CD4-positive, alpha-beta T cell treated with Interleukin-12 subunit alpha and Interleukin-12 subunit beta, for 1 hour (primary cell): ENCODE data around the gene PPDPF.
A peak's percentile ranks its signal among the peaks of the same experiment; 100 is the strongest.
"Not testable (repeated sequence)": the region's sequence is repeated elsewhere in the genome, so short reads cannot be mapped to it uniquely, and the experiment has no call there.

Source experiments
- DNase-seq: peaks from one replicate; pipeline ENCODE4 v3.0.0-alpha.2; 2020

The PPDPF gene, protein sequence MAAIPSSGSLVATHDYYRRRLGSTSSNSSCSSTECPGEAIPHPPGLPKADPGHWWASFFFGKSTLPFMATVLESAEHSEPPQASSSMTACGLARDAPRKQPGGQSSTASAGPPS

DNA sequence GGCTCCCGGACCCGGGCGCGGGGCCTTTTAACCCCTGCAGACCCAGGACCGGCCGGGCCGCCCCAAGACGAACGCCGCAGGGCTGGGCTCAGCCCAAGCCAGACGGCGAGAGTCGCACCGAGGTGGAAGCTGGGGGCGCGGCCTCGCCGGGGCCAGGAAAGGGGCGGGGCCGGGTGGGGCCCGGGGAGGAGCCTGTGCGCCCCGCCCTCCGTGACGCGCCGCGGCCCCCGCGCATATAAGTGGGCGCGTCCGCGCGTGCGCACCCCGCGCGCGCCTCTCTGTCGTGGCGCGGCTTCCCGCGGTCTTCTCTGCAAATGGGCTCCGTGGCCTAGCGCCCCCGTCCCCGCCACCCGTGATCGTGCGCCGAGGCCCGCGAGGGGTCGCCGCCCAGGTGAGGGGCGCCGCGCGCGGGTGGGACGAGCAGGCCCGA lies at the start of gene PPDPF:
Gene PPDPF, plus strand, starts transcription at position 262 of the 430 bp plus-strand sequence. CDS start 544 bp downstream, outside the sequence.
- peak; percentile 89 for DNase-seq

DNA sequence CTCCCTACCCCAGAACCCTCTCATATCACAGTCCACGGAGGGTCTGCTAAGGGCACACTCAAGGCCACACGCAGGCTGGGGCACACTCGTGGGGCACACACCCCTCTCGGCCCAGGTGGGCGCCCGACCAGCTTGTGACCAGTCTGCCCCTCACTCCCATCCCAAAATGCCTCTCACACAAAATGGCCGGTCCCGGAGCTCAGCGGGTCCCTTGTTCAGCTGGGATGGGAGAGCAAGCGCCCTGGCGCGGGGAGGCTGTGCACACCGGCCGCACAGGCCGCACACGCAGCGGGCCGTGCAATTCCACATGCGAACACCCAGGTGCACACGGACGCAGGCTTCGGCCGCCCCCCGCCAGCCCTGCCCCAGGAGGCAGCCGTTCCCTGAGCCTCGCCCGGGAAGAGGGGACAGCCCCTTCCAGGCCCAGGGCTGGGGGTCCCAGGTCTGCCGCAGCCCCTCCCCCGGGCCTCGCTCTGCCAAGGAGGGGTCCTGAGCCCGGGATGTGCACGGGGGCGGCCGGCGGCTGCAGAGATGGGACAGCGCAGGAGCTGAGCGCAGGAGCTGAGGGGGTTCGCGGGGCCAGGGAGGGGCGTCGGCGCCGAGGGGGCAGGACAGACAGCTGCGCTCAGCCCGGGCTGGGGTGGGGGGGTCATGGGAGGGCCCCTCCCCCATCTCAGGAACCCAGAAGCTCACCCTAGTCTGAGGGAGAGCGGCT lies 49.4 kb upstream of the PPDPF start:
- no peak for DNase-seq

DNA sequence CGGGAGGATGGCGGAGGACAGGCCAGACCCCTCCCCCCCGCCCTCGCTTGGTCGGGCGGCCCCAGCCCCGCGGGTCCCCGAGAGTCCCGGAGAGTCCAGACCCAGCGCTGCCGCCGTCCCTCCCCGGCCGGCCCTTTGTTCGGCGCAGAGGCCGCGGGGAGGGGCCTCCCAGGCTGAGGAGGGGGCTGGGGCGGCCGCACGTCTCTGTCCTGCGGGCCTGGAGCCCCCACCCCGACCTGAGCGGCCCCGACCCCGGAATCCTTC lies 48.9 kb upstream of the PPDPF start:
- DNase-seq, result no peak

DNA sequence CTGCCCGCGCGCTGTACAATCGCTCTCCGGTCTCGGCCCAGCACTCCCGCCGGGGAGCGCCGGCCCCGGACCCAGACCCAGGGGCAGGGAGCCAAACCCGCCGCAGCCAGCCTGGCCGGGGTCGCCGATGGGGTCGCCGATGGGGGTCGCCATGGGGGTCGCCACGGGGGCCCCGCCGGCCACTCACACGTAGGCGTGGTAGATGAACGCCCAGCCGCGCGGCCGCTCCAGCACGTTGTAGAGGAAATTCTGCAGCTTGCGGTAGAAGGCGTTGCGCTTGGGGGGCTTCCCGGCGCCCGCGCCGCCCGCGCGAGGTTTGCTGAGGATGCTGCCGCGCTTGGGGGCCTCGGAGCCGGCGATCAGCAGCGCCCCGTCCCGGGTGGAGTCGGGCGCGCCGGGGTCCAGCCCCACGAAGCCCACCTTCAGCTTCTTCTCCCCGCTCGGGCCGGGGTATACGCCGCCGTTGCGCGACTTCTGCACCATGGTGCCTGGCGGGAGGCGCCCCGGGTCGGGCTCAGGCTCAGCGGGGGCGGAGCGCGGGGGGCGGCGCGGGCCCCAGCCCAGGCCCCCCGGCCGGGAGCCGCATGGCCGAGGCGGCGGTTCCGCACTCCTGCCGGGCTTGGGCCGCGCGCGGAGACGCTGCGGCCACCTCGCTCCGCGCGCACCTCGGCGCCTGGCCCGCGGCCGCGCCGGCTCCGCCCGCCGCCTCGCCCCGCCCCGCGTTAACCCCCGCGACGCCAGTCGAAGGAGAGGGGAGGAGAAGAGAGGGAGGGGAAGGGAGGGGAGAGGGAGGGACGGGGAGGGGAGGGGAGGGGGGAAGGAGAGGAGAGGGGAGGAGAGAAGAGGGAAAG lies 48.4 kb upstream of the PPDPF start, which contains the start of gene KCNQ2:
Gene KCNQ2, minus strand, starts transcription at position 675 of the 851 bp plus-strand sequence. Its CDS starts 192 bp downstream, at position 483.
- no peak for DNase-seq

DNA sequence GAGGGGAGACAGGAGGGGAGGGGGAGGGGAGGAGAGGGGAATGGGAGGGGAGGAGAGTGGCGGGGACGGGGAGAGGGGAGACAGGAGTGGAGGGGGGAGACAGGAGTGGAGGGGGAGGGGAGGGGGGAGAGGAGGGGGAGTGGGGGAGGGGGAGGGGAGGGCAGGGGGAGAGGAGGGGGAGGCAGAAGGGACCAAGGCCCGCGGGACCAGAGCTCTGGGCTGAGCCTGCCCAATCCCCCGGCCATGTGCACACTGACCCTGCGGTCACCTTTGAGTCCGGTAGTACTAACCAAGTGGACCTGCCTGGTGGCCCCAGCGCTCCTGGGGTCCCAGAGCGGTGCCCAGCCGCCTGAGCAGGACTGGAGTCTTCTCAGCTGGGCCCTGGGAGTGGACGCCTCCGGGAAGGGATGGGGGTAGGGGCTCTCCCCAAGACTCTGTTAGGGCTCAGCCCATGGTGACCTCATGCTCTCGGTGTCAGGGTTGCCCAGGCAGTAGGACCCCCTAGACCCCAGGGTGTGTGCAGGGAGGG lies 47.6 kb upstream of the PPDPF start:
- no peak for DNase-seq

DNA sequence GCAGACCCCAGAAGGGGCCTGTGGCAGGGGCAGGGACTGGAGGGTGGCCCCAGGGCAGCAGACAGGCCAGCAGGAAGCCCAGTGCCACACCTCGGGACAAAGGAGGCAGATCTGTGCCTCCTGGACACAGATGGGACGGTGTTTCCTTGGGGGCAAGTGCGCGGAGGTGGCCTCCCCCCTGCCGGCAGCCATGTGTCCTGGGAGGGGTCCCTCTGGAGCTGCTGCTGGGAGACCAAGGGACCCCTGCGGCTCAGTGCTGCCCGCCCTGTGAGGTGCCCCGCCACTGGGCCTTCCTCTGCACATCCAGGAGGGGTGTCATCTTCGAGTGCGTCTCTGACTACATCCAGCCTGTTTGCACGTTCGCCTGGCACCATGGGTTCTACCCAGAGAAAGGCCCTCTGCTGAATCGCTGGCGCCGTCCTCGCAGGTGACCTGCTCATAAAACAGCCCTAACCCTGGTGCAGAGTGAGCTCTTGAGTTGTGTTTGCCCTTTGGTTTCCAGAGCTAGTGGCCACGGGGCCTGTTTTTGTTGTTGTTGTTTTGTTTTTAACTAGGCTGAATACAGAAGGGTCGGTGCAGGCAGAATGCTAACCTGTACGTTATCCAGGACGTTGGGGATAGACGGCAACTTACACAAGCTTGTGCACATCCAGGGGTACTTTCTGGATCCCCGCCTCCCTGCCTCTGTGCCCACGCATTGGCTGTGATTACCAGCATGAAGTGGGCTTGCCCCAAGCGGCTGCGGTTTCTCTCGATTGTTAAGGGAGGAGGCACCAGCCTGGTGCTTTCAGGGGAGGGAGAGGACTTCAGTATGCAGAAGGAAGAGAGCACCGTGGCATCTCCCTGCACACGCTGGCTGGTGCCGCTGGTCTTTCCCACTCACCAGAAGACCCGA lies 46.8 kb upstream of the PPDPF start:
- DNase-seq, result no peak

DNA sequence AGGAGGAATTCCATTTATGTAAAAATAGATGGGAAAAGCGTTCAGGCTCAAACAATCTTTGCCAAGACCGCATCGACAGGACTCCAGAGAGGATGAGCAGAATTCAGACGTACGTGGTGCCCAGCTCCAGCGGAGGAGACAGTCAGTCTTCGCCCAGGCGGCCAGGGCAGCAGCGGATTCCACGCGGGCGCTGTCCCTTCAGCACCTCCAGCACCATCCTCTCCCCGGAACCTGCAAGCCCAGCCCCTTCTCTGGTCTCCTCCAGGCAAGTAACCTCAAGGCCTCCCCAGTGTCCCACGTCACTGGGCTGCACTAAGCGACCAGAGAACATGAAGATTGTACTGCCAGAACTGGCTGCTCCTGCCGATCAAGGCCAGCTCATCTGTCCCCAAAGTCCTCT lies 45.4 kb upstream of the PPDPF start:
- DNase-seq, result no peak

DNA sequence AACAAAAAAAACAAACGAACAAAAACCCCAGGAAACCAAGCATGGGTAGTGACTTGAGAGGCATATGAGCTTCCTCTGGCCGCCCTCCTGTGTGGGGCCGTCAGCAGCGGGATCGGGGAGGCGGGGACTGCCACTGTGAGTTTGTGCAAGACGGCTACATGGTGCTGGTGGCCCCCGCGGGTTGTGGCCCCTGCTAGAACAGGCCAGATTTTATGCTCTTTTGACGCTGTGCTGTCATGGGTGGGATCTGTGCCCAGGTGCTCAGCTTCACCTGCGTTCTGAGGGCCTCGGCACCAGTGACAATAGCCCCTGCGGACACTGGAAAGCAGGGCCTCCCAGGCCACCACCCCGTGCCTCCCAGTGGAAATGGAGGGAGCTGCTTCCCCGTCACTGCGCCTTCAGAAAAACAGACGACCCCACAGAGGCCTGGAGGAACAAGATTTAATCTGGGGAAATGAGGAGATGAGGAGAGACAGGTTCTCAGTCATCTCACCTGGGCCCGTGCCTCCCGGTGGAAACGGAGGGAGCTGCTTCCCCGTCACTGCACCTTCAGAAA lies 43.4 kb upstream of the PPDPF start:
- DNase-seq, result no peak

DNA sequence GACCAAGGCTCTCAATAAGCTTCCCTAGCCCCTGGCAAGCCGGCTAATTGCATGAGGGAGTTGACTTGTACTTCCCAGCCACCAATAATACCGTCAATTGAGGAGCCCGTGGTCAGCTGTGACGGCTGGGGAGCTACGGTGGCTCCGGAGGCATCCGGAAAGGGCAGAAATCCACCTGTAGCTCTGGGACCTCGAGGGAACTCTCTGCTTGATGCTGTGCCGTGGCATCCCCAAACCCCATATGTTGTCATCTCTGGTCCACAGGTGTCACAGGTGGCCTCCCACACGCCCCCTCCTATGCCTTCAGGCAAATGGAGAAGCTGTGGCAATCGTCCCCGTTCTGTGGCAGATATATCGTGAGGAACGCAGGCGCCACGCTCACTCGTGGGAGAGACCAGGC lies 42.6 kb upstream of the PPDPF start:
- DNase-seq, result no peak

DNA sequence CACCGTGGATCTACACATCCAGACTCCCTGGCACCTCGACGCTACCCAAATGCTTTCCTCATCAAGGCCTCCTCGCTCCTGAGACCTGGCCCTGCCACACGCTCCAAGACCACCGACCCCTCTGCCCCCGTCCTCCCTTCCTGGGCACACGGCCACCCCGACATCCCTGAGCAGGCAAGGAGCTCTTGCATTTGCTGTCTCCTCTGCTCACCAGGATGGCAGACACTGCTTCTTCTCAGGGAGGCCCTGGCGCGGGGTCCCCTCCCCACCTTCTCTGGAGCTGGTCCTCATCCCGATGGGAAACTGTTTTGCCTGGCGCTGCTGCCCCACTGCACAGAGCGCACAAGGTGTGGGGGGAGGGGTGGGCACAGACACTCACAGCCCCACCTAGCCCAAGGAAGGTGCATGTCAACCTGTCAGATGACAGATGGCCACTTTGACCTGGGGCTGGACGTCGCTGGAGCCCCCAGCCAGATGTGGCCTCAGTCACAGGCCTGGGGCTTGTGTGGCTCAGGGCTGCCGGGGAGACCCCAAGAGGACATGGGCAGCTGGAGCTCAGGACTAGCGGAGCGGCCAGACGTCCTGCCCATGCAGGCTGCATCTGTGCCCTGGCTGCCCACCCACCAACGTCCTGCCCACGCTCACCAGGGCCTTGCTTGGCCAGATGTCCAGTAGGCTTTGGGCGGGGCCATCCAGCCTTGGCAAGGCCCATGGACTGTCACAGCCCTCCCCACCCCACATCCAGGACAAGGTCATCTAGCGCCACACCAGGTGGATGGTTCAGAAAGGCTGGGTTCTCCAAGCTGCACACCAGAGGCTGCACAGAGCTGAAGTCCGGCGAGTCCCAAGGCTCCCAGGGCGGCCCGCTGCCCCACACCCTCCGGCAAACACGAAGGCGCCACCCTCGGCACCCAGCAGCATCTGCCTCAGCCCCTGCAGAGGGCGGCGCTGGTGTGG lies 41.9 kb upstream of the PPDPF start:
- no peak for DNase-seq

DNA sequence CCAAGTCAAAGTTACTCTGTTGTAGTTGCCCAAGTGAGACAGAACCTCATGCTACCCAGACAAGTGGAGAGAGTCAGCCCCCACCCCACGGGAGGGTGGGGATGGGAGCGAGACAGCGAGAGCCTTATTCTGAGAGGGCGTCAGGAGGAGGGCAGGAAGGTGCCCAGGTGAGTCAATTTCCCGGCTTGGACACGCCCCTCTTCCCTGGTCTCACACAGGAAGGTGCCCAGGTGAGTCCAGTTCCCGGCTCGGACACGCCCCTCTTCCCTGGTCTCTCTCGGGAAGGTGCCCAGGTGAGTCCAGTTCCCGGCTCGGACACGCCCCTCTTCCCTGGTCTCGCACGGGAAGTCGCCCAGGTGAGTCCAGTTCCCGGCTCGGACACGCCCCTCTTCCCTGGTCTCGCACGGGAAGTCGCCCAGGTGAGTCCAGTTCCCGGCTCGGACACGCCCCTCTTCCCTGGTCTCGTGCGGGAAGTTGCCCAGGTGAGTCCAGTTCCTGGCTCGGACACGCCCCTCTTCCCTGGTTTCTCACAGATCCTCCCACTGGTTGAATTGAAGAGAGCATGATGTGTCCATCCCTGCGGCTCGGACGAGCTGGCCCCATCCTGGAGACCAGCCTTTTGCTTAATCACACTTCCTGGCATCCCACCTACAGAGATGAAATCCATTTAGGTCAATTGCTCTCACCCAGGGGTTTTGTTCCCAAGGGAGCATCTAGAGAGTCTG lies 40.7 kb upstream of the PPDPF start:
- DNase-seq, result not testable (repeated sequence)

DNA sequence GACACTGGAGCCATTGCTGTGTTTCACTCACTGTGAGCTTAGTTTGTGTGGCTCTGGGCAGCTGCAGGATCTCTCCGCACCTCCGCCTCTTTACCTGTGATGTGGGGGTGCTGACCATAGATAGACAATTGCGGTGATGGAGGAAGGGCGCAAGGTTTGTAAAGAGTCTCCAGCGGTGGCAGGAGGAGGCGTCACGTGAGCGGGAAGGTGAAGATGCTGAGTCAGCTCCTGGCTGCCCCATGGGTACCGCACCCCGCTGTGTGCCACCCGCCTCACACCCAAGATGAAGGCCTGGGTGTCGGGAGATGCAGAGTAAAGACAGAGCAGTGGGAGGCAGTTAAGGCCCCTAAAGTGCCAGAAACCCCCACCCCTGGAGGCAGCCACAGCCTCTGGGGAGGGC lies 39.1 kb upstream of the PPDPF start:
- no peak for DNase-seq

DNA sequence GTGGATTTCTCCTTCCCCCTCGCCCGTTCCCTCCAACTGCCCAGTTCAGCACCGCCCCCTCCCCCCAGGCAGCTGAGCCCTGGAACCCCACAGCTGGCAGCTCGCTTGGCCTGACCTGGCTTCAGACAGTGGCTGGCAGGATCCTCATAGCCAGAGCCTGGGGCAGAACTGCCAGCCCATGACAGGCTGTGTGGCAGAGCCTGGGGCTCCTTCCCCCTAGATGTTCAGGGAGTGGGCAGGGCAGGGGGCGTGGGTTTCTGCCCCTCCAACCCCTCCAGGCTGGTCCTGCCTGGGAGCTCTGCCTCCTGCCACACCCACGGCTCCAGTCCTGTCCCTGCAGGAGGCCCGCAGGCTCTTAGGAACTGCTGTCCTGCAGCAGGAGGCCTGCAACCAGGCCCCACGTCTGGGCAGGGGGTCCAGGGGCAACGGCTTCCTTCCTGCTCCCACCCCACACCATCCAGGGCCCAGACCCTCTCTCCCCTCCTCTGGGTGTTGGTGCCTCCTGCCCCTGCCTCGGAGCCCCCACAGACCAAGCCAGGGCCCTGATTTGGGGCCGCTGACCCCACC lies 38.5 kb upstream of the PPDPF start:
- no peak for DNase-seq

DNA sequence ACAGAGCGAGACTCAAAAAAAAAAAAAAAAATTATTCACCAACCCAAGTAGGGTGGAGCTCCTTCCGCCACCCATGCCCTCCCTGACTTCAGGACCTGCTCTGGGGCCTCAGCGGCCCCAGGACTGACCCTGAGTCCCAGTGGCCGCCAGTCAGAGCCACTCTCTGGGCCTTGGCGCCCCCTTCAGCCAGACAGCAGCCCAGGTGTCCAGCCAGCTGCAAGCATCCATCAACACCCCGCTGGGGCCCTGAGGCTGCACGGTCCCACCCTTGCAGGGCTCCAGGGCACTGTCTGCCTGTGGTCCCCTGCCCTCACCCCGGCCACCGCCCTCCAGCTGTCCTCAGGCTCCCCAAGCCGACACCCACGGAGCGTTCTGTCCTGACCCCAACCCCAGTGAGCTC lies 36.7 kb upstream of the PPDPF start:
- DNase-seq, result no peak

DNA sequence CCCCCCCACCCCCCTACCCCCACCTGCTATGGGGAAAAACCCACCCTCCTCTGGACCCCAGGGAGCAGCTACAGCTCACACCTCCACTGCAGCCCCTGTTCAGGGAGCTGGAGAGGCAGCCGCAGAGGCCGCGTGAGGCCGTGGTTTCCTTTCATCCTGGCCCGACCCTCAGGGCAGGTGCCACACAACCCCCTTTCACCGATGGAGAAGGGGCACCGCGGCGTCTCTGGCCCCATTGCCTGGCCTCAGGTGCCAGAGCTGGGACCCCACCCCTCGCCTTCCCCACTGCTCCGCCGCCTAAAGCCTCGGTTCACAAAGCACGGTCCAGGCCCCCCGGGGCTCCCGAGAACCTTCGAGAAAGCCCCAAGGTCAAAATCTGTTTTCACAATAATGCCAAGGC lies 36.3 kb upstream of the PPDPF start:
- no peak for DNase-seq

DNA sequence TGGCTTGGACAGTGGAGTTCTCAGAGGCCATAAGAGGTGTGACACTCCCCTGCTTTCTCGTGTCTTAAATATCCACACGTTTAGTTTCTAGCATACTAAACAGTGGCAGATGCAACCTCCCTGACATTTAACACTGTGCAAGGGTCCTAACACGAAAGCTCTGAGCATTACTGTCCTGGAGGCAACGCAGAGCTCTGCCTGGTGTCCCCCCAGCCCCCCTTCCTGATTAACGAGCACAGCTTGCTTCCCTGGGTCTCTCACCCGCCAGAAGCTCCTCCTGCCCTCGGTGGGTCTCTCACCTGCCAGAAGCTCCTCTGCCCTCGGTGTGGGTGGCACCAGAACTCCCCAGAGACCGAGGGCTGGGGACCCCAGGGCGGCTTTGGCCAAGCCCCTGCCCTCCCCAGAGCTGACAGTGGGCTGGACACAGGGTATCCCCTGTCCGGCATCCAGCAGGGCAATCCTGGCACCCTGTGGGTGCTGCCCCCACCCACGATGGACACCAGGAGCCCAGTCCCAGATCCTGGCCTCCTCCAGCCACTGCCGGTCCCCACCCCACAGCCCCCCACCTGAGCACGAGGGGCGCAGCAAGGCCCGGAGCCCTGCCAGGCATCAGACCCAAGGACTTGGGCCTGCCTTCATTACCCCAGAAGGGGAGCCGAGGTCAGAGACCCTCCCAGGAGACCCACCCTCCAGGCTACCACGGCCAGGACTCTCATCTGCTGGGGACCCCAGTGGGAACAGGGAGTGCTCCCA lies 35.7 kb upstream of the PPDPF start:
- no peak for DNase-seq

DNA sequence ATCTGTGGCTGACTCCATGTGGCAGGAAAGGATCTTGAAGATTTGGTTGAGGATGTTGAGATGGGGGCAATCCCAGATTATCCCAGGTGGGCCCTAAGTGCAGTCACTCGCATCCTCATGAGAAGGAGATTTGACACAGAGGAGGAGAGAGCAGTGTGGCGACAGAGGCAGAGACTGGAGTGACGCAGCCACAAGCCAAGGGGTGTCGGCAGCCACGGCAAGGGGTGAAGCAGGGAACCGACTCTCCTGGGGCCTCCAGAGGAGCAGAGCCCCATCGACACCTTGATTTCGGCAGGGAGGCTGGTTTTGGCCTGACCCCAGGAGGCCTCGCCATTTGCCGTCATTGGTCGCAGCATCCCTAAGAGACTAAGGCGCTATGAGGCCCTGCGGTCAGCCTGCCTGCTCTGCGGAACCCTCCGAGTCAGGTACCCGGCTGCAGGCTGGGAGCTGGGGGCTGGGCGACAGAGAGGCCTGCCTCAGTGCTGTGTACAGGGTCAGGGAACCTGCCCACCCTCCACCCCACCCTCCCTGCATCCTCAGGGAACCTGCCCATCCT lies 34.2 kb upstream of the PPDPF start:
- no peak for DNase-seq

DNA sequence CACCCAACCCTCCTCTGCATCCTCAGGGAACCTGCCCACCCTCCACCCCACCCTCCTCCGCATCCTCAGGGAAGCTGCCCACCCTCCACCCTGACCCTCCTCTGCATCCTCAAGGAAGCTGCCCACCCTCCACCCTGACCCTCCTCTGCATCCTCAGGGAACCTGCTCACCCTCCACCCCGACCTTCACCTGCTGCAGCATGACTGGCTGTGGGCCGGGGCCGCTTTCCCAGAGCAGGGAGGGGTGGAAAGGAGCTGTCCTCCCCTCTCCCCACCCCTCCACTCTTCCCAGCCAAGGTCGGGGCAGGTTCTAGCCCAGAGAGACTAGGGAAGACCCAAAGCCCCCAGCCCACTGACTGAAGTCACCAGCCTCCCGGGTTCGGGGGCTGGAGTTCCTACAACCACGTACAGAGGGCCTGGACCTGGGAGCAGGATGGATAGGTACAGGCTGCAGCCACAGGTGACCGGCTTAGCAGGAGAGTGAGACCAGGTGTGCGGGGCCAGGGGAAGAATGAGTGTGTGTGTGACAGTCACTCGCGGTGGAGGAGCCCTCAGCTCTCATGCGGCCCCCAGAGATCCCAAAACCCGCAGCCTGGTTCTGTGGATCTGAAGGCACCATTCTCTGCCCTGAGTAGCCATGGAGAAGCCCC lies 33.3 kb upstream of the PPDPF start:
- no peak for DNase-seq
